GM21515 (cell line): ENCODE measurements around the gene SORCS2.
"Not testable (repeated sequence)": the region's sequence is repeated elsewhere in the genome, so short reads cannot be mapped to it uniquely, and the experiment has no call there.

Experiments used
- ATAC-seq: cut with Tn5 transposase; IDR thresholded peaks from one replicate; pipeline ENCODE4 v1.9.1; 2021; ENCODE audit not compliant: unreplicated experiment

The SORCS2 gene

GRCh38 chr4:7159923-7160322 lies 32.4 kb upstream of the SORCS2 start:
- ATAC-seq, result no peak

- ATAC-seq, result no peak
These were observed 31.9 kb upstream of the SORCS2 start for GRCh38 chr4:7160439-7160838.

- no peak for ATAC-seq
These were observed 31.3 kb upstream of the SORCS2 start for GRCh38 chr4:7160951-7161440.

- ATAC-seq, result no peak
These were observed 30.6 kb upstream of the SORCS2 start for GRCh38 chr4:7161721-7162214.

GRCh38 chr4:7165056-7165873 lies 27.1 kb upstream of the SORCS2 start:
- ATAC-seq, result not testable (repeated sequence)

- ATAC-seq, result no peak
These were observed 26.5 kb upstream of the SORCS2 start for GRCh38 chr4:7165874-7166201.

GRCh38 chr4:7166237-7166636 lies 26.1 kb upstream of the SORCS2 start:
- ATAC-seq, result no peak

GRCh38 chr4:7166981-7167700 lies 25.2 kb upstream of the SORCS2 start:
- no peak for ATAC-seq

GRCh38 chr4:7167706-7168105 lies 24.6 kb upstream of the SORCS2 start:
- ATAC-seq, result no peak

- no peak for ATAC-seq
These were observed 24.2 kb upstream of the SORCS2 start for GRCh38 chr4:7168106-7168505.

- no peak for ATAC-seq
These were observed 23.2 kb upstream of the SORCS2 start for GRCh38 chr4:7169134-7169533.

GRCh38 chr4:7170012-7170411 lies 22.3 kb upstream of the SORCS2 start:
- ATAC-seq, result no peak

GRCh38 chr4:7171191-7171900 lies 21.0 kb upstream of the SORCS2 start:
- ATAC-seq, result no peak

- ATAC-seq, result no peak
These were observed 19.8 kb upstream of the SORCS2 start for GRCh38 chr4:7172508-7172907.

- no peak for ATAC-seq
These were observed 19.4 kb upstream of the SORCS2 start for GRCh38 chr4:7172946-7173345.

- no peak for ATAC-seq
These were observed 18.4 kb upstream of the SORCS2 start for GRCh38 chr4:7173841-7174449.

GRCh38 chr4:7179158-7179557 lies 13.2 kb upstream of the SORCS2 start:
- no peak for ATAC-seq

GRCh38 chr4:7180938-7181337 lies 11.4 kb upstream of the SORCS2 start:
- no peak for ATAC-seq

GRCh38 chr4:7182616-7183015 lies 9.7 kb upstream of the SORCS2 start:
- no peak for ATAC-seq

- ATAC-seq, result no peak
These were observed 9.2 kb upstream of the SORCS2 start for GRCh38 chr4:7183161-7183560.

GRCh38 chr4:7183780-7184460 lies 8.4 kb upstream of the SORCS2 start:
- no peak for ATAC-seq
